Transverse colon (tissue), 4 donors: ENCODE results near the gene ICAM3.

Source experiments
- EP300 ChIP-seq: sonication (generic); formaldehyde crosslinking; IDR thresholded peaks from one replicate; pipeline ENCODE4 v1.6.1; 2017; ENCODE audit warnings: antibody characterized with exemption, low read depth
- POLR2A ChIP-seq: fragments of 450-650 bp; IDR thresholded peaks from one replicate; pipeline ENCODE4 v1.6.1; 2016; ENCODE audit warnings: antibody characterized with exemption, mild to moderate bottlenecking, moderate library complexity
- POLR2AphosphoS5 ChIP-seq, 3 donors: sonication (generic); formaldehyde crosslinking; IDR thresholded peaks; one replicate each; pipeline ENCODE4 v1.6.1; 2016; ENCODE audit warnings: antibody characterized with exemption in 3 of 3
- TF ChIP-seq, protein P1 (sequence below), 5 experiments: fragments of 200-600 bp in 3 of 5; fragments of 450-650 bp in 2 of 5; sonication (generic) in 3 of 5; IDR thresholded peaks; 1 replicate in 2 of 5; 2 replicates in 3 of 5; pipeline ENCODE4 v1.5.1; 2016 to 2017; ENCODE audit warnings: antibody characterized with exemption in 5 of 5, inconsistent platforms in 3 of 5, mild to moderate bottlenecking in 2 of 5, moderate library complexity in 1 of 5

DNA sequence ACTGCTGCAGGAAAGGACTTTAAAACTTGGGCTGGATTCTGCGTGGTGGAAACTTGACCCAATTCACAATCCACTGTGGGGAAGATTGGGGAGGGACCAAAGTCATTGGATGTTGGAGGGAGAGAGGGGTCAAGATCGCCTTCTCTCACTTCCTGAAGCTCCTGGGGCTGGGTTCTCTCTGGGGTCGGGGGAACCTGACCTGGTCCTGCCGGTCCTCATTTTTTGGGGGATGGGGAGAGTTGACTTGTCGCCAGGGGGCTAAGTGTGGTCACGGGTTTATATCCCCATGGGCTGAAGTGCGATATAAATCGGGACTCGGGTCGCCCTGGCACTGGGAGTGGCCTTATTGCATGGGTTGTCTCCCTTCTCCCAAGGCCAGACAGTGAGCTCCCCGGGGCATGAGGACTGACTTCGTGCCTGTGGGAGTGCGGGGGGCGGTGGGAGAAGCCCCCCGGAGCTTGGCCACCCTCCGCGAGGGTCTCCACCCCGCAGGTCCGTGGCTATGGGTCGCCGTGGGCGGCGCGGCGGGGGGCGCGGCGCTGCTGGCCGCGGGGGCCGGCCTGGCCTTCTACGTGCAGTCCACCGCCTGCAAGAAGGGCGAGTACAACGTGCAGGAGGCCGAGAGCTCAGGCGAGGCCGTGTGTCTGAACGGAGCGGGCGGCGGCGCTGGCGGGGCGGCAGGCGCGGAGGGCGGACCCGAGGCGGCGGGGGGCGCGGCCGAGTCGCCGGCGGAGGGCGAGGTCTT lies 43.4 kb downstream of the ICAM3 start:
- TF ChIP-seq, protein P1, sequence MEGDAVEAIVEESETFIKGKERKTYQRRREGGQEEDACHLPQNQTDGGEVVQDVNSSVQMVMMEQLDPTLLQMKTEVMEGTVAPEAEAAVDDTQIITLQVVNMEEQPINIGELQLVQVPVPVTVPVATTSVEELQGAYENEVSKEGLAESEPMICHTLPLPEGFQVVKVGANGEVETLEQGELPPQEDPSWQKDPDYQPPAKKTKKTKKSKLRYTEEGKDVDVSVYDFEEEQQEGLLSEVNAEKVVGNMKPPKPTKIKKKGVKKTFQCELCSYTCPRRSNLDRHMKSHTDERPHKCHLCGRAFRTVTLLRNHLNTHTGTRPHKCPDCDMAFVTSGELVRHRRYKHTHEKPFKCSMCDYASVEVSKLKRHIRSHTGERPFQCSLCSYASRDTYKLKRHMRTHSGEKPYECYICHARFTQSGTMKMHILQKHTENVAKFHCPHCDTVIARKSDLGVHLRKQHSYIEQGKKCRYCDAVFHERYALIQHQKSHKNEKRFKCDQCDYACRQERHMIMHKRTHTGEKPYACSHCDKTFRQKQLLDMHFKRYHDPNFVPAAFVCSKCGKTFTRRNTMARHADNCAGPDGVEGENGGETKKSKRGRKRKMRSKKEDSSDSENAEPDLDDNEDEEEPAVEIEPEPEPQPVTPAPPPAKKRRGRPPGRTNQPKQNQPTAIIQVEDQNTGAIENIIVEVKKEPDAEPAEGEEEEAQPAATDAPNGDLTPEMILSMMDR (IDR thresholded peaks at IDR 0.05) = no peak
- TF ChIP-seq EP300 = no peak
- TF ChIP-seq POLR2A = no peak
- no peak for TF ChIP-seq POLR2AphosphoS5 (IDR thresholded peaks at IDR 0.05)
